ENCODE measurements around the gene YIPF1. TPM values are rescaled to one million over a fixed set of nuclear protein-coding genes. Genes with fewer than 3 reads are reported as not detected.

The YIPF1 gene
- total RNA-seq, 1 donor from 2014 or later: 41.2 TPM

GRCh38 chr1:53896635-53897229 lies 7.1 kb upstream of the YIPF1 start:
- H4K20me1 ChIP-seq (ENCODE audit: low read depth): no peaks in the 10 kb centered on the region
- peaks cover 10% of the 10 kb centered on the region for H3K4me1 Mint-ChIP-seq
- H3K36me3 ChIP-seq: no peaks in the 10 kb centered on the region
- no peaks in the 10 kb centered on the region for H3K27me3 ChIP-seq
- H3K4me3 Mint-ChIP-seq: no peak overlapping the region
- H3K27me3 Mint-ChIP-seq (ENCODE audit: insufficient read depth, low read depth): peaks cover 3% of the 10 kb centered on the region
- H3K9me3 ChIP-seq (ENCODE audit: low read depth): no peaks in the 10 kb centered on the region
- no peak for TF ChIP-seq EZH2 (IDR thresholded peaks at IDR 0.05)
- TF ChIP-seq, protein P1, sequence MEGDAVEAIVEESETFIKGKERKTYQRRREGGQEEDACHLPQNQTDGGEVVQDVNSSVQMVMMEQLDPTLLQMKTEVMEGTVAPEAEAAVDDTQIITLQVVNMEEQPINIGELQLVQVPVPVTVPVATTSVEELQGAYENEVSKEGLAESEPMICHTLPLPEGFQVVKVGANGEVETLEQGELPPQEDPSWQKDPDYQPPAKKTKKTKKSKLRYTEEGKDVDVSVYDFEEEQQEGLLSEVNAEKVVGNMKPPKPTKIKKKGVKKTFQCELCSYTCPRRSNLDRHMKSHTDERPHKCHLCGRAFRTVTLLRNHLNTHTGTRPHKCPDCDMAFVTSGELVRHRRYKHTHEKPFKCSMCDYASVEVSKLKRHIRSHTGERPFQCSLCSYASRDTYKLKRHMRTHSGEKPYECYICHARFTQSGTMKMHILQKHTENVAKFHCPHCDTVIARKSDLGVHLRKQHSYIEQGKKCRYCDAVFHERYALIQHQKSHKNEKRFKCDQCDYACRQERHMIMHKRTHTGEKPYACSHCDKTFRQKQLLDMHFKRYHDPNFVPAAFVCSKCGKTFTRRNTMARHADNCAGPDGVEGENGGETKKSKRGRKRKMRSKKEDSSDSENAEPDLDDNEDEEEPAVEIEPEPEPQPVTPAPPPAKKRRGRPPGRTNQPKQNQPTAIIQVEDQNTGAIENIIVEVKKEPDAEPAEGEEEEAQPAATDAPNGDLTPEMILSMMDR (IDR thresholded peaks at IDR 0.05): no peak
- TF ChIP-seq EZH2phosphoT487 (IDR thresholded peaks at IDR 0.05): no peak
- H3K27ac Mint-ChIP-seq: no peak overlapping the region
- H3K4me3 ChIP-seq: no peak overlapping the region
- H3K4me1 ChIP-seq: no peaks in the 10 kb centered on the region
- H3K9ac ChIP-seq: no peak overlapping the region
- no peaks in the 10 kb centered on the region for H3K36me3 Mint-ChIP-seq
- no peak overlapping the region for H3K27ac ChIP-seq
- H3F3A ChIP-seq (ENCODE audit: low read depth): no peaks in the 10 kb centered on the region
- H3K79me2 ChIP-seq (ENCODE audit: low read depth): no peaks in the 10 kb centered on the region
- H3K9me3 Mint-ChIP-seq: no peaks in the 10 kb centered on the region
- no peak overlapping the region for H2AFZ ChIP-seq (replicated peaks)
- no peak for DNase-seq (ENCODE audit: low spot score)
- no peak overlapping the region for H3K4me2 ChIP-seq

DNA sequence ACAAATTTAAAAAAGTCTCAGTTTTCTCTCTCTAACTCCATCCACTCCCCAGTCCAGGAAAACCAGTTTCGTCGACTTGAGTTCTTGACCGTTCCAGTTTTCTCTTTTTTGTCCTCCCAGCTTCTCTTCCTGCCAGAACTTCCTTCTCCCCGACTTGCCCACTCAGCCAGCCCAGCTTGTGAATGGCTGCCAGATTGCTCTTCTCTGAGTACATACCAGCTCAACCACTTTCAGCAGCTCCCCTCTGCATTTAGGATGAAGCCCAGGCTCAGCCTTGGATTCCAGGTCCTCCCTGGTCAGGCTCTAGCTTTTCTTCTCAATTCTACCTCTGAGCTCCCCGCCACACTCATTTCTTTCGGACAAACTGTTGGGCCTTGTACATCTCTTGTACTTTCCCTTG lies 5.8 kb upstream of the YIPF1 start:
- no peaks in the 10 kb centered on the region for H3K36me3 Mint-ChIP-seq
- no peak for DNase-seq (ENCODE audit: low spot score)
- Histone ChIP-seq H3K4me3 (no peak overlapping the region), H4K20me1 (ENCODE audit: low read depth) (no peaks in the 10 kb centered on the region), H3K4me2 (no peak overlapping the region), H3K27ac (no peak overlapping the region), H3K9ac (no peak overlapping the region), H3K27me3 (no peaks in the 10 kb centered on the region), H3K4me1 (no peaks in the 10 kb centered on the region), H3K79me2 (ENCODE audit: low read depth) (no peaks in the 10 kb centered on the region), H2AFZ (replicated peaks) (no peak overlapping the region), H3K36me3 (no peaks in the 10 kb centered on the region), H3F3A (ENCODE audit: low read depth) (no peaks in the 10 kb centered on the region), H3K9me3 (ENCODE audit: low read depth) (no peaks in the 10 kb centered on the region)
- no peak overlapping the region for H3K27ac Mint-ChIP-seq
- no peaks in the 10 kb centered on the region for H3K9me3 Mint-ChIP-seq
- H3K27me3 Mint-ChIP-seq (ENCODE audit: insufficient read depth, low read depth): peaks cover 3% of the 10 kb centered on the region
- no peak overlapping the region for H3K4me3 Mint-ChIP-seq
- H3K4me1 Mint-ChIP-seq: peaks cover 6% of the 10 kb centered on the region
- TF ChIP-seq EZH2phosphoT487 (IDR thresholded peaks at IDR 0.05): no peak
- no peak for TF ChIP-seq EZH2 (IDR thresholded peaks at IDR 0.05)
- TF ChIP-seq, protein P1 (IDR thresholded peaks at IDR 0.05): no peak

GRCh38 chr1:53894644-53895043 lies 5.0 kb upstream of the YIPF1 start:
- Mint-ChIP-seq H3K27me3 (ENCODE audit: insufficient read depth, low read depth) (peaks cover 3% of the 10 kb centered on the region), H3K9me3 (no peaks in the 10 kb centered on the region), H3K4me1 (peaks cover 13% of the 10 kb centered on the region), H3K27ac (no peak overlapping the region), H3K4me3 (no peak overlapping the region), H3K36me3 (no peaks in the 10 kb centered on the region)
- Histone ChIP-seq H3K79me2 (ENCODE audit: low read depth) (no peaks in the 10 kb centered on the region), H3K27me3 (no peaks in the 10 kb centered on the region), H3K9ac (no peak overlapping the region), H2AFZ (replicated peaks) (no peak overlapping the region), H3K9me3 (ENCODE audit: low read depth) (no peaks in the 10 kb centered on the region), H3K4me1 (peaks cover 4% of the 10 kb centered on the region), H3K4me3 (no peak overlapping the region), H3K27ac (no peak overlapping the region), H4K20me1 (ENCODE audit: low read depth) (no peaks in the 10 kb centered on the region), H3K4me2 (no peak overlapping the region), H3K36me3 (no peaks in the 10 kb centered on the region), H3F3A (ENCODE audit: low read depth) (no peaks in the 10 kb centered on the region)
- no peak for DNase-seq (ENCODE audit: low spot score)
- TF ChIP-seq, protein P1 (IDR thresholded peaks at IDR 0.05): no peak
- TF ChIP-seq EZH2phosphoT487 (IDR thresholded peaks at IDR 0.05): no peak
- TF ChIP-seq EZH2 (IDR thresholded peaks at IDR 0.05): no peak
